GM12891 (cell line): ENCODE results near the gene ZER1. TPM values are rescaled to one million over a fixed set of nuclear protein-coding genes. Genes with fewer than 3 reads are reported as not detected.
A peak's percentile ranks its signal among the peaks of the same experiment; 100 is the strongest.

Source experiments
- DNase-seq: peaks from one replicate; pipeline ENCODE4 v3.0.0; 2011; ENCODE audit warnings: low spot score; ENCODE audit not compliant: insufficient read length
- FAIRE-seq: peaks from 2 replicates; lab custom pipeline; 2011; peaks lifted over from hg19 to GRCh38; lab: Jason Lieb, UNC
- PAX5 ChIP-seq: IDR thresholded peaks from 2 replicates; pipeline ENCODE4 v1.6.1; 2011; ENCODE audit warnings: low read length, moderate library complexity, mild to moderate bottlenecking; ENCODE audit not compliant: insufficient read depth, severe bottlenecking
- POLR2A ChIP-seq: IDR thresholded peaks from 2 replicates; pipeline ENCODE4 v1.6.1; 2011; ENCODE audit warnings: low read depth, low read length, control low read depth
- POLR2AphosphoS5 ChIP-seq: IDR thresholded peaks from 2 replicates; pipeline ENCODE4 v1.6.1; 2011; ENCODE audit warnings: low read depth, low read length, control low read depth
- POU2F2 ChIP-seq: IDR thresholded peaks from 2 replicates; pipeline ENCODE4 v1.6.1; 2011; ENCODE audit warnings: low read depth, mild to moderate bottlenecking, control low read depth, low read length, moderate library complexity
- SPI1 ChIP-seq: IDR thresholded peaks from 2 replicates; pipeline ENCODE4 v1.6.1; 2011; ENCODE audit warnings: low read depth, low read length, control low read depth
- TAF1 ChIP-seq: IDR thresholded peaks from 2 replicates; pipeline ENCODE4 v1.6.1; 2011; ENCODE audit warnings: low read depth, low read length, control low read depth
- polyA plus RNA-seq: library from polyadenylated mRNA; unstranded; fragments of >200 nt; gene quantifications from one replicate; pipeline ENCODE4 v1.2.1, GENCODE V29; 2012; ENCODE audit warnings: low read depth, missing spikeins, inconsistent platforms; ENCODE audit not compliant: missing spikeins

Gene ZER1
- polyA plus RNA-seq, result 14.4 TPM

GRCh38 chr9:128771745-128772519 lies at the start of gene ZER1:
ZER1 (minus strand) TSS chr9:128771927; CDS start chr9:128755565, 16,362 bp downstream.
- DNase-seq (peak; percentile 99), FAIRE-seq (peak; percentile 88)
- TF ChIP-seq TAF1, result 0 out of 2 replicates have a peak, but pooled peaks have one; percentile 65
- TF ChIP-seq POU2F2, result peak; percentile 14; the same call in 1 of the 2 replicates
- no peak for TF ChIP-seq SPI1
- 0 out of 2 replicates have a peak, but pooled peaks have one; percentile 13 for TF ChIP-seq POLR2AphosphoS5

DNA sequence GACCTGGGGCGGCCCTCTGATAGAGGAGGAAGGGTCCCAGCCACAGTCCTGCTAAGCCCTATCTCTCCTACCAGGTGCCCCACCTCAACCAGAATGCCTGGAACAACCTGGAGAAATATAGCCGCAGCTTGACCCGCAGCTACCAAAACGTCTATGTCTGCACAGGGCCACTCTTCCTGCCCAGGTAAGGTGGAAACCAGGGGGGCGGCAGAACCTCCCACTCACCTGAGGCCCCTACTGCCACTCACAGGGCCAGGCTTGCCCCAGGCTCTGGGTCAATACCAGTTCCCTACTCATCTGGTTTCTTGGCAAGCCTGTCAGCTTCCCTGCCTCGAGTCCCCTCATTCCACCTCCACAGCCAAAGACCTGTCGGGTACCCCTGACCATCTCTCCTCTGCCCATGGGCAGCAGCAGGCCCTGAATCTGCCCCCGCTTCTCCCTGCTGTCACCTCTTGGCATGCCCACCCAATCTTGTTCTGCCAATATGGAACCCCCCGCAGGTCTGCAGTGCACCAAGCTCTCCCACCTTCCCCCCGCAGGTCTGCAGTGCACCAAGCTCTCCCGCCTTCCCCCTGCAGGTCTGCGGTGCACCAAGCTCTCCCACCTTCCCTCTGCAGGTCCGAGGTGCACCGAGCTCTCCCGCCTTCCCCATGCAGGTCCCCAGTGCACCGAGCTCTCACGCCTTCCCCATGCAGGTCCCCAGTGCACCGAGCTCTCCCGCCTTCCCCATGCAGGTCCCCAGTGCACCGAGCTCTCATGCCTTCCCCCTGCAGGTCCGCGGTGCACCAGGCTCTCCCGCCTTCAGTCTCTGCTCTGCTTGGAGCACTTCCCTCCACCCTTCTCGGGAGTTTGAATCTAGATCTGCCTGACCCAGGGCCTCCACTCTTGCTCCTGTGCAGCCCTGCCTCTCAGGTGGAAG lies 49.2 kb upstream of the ZER1 start:
- DNase-seq, result no peak
- no peak for FAIRE-seq
- TF ChIP-seq POLR2A, result peak; percentile 29; the same call in 1 of the 2 replicates
- no peak for TF ChIP-seq TAF1

DNA sequence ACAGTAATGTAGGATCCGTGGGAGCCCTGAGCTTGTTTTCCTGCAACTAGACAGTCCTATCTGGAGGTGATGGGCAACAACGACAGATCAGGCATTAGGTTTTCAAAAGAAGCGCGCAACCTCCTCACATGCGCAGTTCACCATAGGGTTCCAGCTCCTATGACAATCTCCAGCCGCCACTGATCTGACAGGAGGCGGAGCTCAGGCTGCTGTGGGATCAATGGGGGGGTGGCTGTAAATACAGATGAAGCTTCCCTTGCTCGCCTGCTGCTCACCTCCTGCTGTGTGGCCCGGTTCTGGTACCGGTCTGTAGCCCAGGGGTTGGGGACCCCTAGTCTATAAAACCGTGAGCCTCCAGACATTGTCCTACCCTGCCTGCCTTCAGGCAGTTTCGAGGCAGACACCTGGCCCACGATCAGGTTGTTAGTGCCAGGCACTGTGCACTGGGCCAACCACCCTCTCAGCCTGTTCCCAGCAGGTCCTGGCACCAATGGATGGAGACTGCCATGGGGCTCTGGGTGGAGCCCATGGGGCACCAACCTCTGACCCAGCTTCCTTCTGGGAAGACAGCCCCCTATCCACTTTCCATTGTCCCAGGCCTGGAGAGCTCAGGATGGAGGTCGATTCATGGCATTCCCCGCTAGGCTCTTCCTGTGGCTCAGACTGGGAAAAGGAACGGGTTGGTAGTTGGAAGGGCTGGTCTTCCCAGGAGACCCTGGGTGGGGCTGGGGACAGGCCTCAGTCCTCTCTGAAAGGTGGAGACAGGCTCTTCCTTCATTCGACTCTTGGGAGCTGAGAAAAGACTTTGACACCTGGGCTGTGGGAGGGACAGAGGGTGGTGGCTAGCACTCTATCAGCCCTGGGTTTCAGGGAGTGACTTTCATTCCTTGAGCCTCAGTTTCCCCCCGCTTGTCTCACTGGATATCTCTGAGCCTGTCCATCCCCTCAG lies 48.3 kb upstream of the ZER1 start:
- TF ChIP-seq POU2F2, result no peak
- no peak for TF ChIP-seq PAX5
- no peak for TF ChIP-seq TAF1
- no peak for TF ChIP-seq SPI1
- TF ChIP-seq POLR2AphosphoS5, result no peak; the same call in none of the 2 replicates
- TF ChIP-seq POLR2A, result no peak
- no peak for DNase-seq
- FAIRE-seq, result peak; percentile 16

- DNase-seq, result peak; percentile 54
- peak; percentile 91 for FAIRE-seq
- TF ChIP-seq POLR2AphosphoS5 (no peak; the same call in 1 of the 2 replicates), TAF1 (no peak), POLR2A (no peak), PAX5 (no peak), POU2F2 (no peak)
Measured at GRCh38 chr9:128818839-128819715, 47.4 kb upstream of the ZER1 start.

DNA sequence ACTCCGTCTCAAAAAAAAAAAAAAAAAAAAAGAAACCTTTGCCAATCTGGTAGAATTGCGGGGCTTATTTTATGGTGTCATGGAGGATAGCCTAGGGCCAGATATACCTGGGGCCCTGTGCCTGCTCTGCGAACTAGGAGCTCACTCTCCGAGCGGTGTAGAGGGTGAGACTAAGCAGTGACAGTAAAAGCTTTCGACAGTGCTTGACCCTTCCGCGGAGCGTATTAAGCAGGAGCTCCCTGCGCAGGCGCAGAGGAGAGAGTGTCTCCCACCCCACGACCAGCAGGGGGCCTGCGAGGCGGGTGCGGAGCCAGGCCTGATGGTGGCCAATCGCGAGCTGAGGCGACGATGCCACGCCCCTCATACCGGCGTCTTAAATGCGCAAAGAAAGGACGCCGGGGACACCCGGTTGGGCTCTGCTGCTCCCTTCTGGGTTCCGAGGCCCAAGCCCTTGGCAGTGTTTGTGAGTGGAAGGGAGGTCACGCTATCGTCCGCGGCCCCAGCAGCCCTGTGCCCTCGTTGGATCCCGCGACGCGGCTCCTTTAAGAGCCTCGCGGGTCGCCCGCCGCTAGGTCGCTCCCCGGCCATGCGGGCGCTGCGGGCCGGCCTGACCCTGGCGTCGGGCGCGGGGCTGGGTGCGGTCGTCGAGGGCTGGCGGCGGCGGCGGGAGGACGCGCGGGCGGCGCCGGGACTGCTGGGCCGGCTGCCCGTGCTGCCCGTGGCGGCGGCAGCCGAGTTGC lies 46.5 kb upstream of the ZER1 start, which contains the start of gene ENDOG:
Gene ENDOG, plus strand, starts transcription at position 402 of the 740 bp plus-strand sequence. Its CDS starts 185 bp downstream, at position 587.
- FAIRE-seq (peak; percentile 98), DNase-seq (peak; percentile 99)
- TF ChIP-seq PAX5 (no peak), TAF1 (peak; percentile 71; the same call in 1 of the 2 replicates), POU2F2 (peak; percentile 68), POLR2AphosphoS5 (peak; percentile 80), SPI1 (no peak), POLR2A (peak; percentile 77; the same call in 1 of the 2 replicates)

GRCh38 chr9:128810873-128811272 lies 39.1 kb upstream of the ZER1 start:
- FAIRE-seq (peak; percentile 5), DNase-seq (no peak)
- TF ChIP-seq SPI1, result no peak

- FAIRE-seq (no peak), DNase-seq (no peak)
- no peak for TF ChIP-seq TAF1
Measured at GRCh38 chr9:128809831-128810230, 38.1 kb upstream of the ZER1 start.

DNA sequence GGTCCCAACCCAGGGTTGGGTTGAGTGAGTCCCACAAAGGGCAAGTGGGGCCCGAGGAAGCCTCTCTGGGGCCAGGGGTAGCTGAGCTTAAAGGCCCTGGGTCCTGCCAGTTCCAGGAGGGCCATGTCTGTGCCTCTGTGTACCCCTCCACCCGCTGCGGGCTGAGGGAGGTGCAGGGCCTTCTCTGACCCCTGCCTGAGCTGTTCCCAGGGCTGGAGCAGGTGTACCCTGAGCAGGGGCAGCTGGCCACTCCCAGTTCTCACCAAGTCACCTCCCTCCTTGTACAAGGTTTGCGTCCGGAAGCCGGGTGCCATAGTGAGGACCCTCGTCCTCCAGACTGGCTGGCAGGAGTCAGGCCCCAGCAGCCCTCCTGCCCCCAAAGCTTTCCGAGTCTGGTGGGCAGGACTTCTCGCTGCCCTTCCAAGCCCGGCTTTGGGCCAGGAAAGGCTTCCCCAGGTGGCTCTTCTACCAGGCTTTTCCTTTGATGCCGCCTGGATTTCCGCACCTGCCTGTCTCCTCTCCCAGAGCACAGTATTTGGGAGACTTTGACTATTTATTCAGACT lies 37.4 kb upstream of the ZER1 start:
- TF ChIP-seq POLR2A (no peak), POU2F2 (no peak), POLR2AphosphoS5 (no peak), SPI1 (no peak), PAX5 (no peak), TAF1 (no peak)
- DNase-seq (no peak), FAIRE-seq (no peak)
